HEK293 (cell line): ENCODE data around the gene KRTAP3-3.

Experiments used
- CTCF ChIA-PET: fragments of 350-600 bp; formaldehyde crosslinking; extraction: SDS; loops from one replicate; lab custom pipeline; 2021; ENCODE audit warnings: antibody characterized with exemption; lab: Yijun Ruan, JAX
- POLR2A ChIA-PET: fragments of 300-600 bp; formaldehyde crosslinking; extraction: SDS; loops from one replicate; lab custom pipeline; 2020; ENCODE audit warnings: antibody characterized with exemption, inconsistent platforms; lab: Yijun Ruan, JAX
- H3K27ac ChIP-seq: fragments of 200-500 bp; sonication (Bioruptor generic); 2 replicates; pipeline ENCODE4 v1.5.1; 2014; ENCODE audit warnings: low read depth, low read length, control low read depth, inconsistent platforms; ENCODE audit errors: extremely low read depth
- H3K36me3 ChIP-seq, 2 experiments: fragments of 200-500 bp in 1 of 2; sonication (Bioruptor generic) in 1 of 2; 1 replicate in 1 of 2; 2 replicates in 1 of 2; pipeline ENCODE4 v1.5.1; 2014 to 2017; ENCODE audit warnings: inconsistent platforms in 2 of 2, low read length in 2 of 2; ENCODE audit not compliant: control insufficient read depth in 2 of 2, insufficient read depth in 1 of 2
- H3K4me1 ChIP-seq: fragments of 200-500 bp; sonication (Bioruptor generic); 2 replicates; pipeline ENCODE4 v1.5.1; 2014; ENCODE audit warnings: mild to moderate bottlenecking, low read length, inconsistent platforms; ENCODE audit not compliant: control insufficient read depth, insufficient read depth
- H3K4me3 ChIP-seq: 2 replicates; pipeline ENCODE4 v1.5.1; 2011; ENCODE audit warnings: low read depth, mild to moderate bottlenecking, control low read depth, low read length, moderate library complexity
- H3K9me3 ChIP-seq: fragments of 200-500 bp; sonication (Bioruptor generic); 2 replicates; pipeline ENCODE4 v1.5.1; 2014; ENCODE audit warnings: low read depth, low read length, inconsistent platforms; ENCODE audit not compliant: control insufficient read depth, insufficient read depth
- GLI2 ChIP-seq: fragments of 450-650 bp; formaldehyde crosslinking; IDR thresholded peaks from 2 replicates; pipeline ENCODE4; 2017; ENCODE audit warnings: missing biosample characterization, missing genetic modification characterization, low read depth, borderline replicate concordance
- GLIS2 ChIP-seq: fragments of 450-650 bp; formaldehyde crosslinking; IDR thresholded peaks from 2 replicates; pipeline ENCODE4 v1.5.1; 2016; ENCODE audit warnings: missing biosample characterization, missing genetic modification characterization
- HOXD13 ChIP-seq: sonication (generic); formaldehyde crosslinking; IDR thresholded peaks from 2 replicates; pipeline ENCODE4 v1.8.0; 2022; ENCODE audit warnings: missing genetic modification reagents, borderline replicate concordance
- KLF10 ChIP-seq: fragments of 450-650 bp; IDR thresholded peaks from 2 replicates; pipeline ENCODE4 v1.5.1; 2018; ENCODE audit warnings: missing biosample characterization, mild to moderate bottlenecking, missing genetic modification characterization
- KLF16 ChIP-seq: fragments of 450-650 bp; formaldehyde crosslinking; IDR thresholded peaks from 2 replicates; pipeline ENCODE4 v1.5.1; 2017; ENCODE audit warnings: missing biosample characterization, missing genetic modification characterization
- KLF8 ChIP-seq: fragments of 450-650 bp; formaldehyde crosslinking; IDR thresholded peaks from 2 replicates; pipeline ENCODE4 v1.5.1; 2016; ENCODE audit warnings: missing biosample characterization, missing genetic modification characterization
- MZF1 ChIP-seq: fragments of 450-650 bp; formaldehyde crosslinking; IDR thresholded peaks from 2 replicates; pipeline ENCODE4 v1.5.1; 2017; ENCODE audit warnings: missing biosample characterization, missing genetic modification characterization, borderline replicate concordance
- PRDM1 ChIP-seq: fragments of 450-650 bp; formaldehyde crosslinking; IDR thresholded peaks from 2 replicates; pipeline ENCODE4; 2016; ENCODE audit warnings: missing biosample characterization, missing genetic modification characterization
- RBAK ChIP-seq: fragments of 450-650 bp; formaldehyde crosslinking; IDR thresholded peaks from 2 replicates; pipeline ENCODE4 v1.5.1; 2016; ENCODE audit warnings: missing biosample characterization, missing genetic modification characterization
- ZNF112 ChIP-seq: fragments of 450-650 bp; formaldehyde crosslinking; IDR thresholded peaks from 2 replicates; pipeline ENCODE4 v1.5.0; 2017; ENCODE audit warnings: missing biosample characterization, missing genetic modification characterization
- ZNF132 ChIP-seq: fragments of 450-650 bp; formaldehyde crosslinking; IDR thresholded peaks from 2 replicates; pipeline ENCODE4 v1.5.1; 2017; ENCODE audit warnings: missing biosample characterization, missing genetic modification characterization, borderline replicate concordance
- ZNF155 ChIP-seq: fragments of 450-650 bp; formaldehyde crosslinking; IDR thresholded peaks from 2 replicates; pipeline ENCODE4 v1.5.1; 2016; ENCODE audit warnings: missing biosample characterization, missing genetic modification characterization
- ZNF157 ChIP-seq: fragments of 450-650 bp; formaldehyde crosslinking; IDR thresholded peaks from 2 replicates; pipeline ENCODE4 v1.5.1; 2016; ENCODE audit warnings: missing biosample characterization, missing genetic modification characterization
- ZNF184 ChIP-seq: fragments of 450-650 bp; IDR thresholded peaks from 2 replicates; pipeline ENCODE4 v1.5.1; 2018; ENCODE audit warnings: missing biosample characterization, mild to moderate bottlenecking, missing genetic modification characterization
- ZNF214 ChIP-seq: fragments of 450-650 bp; formaldehyde crosslinking; IDR thresholded peaks from 2 replicates; pipeline ENCODE4 v1.5.1; 2017; ENCODE audit warnings: missing biosample characterization, mild to moderate bottlenecking, missing genetic modification characterization, borderline replicate concordance
- ZNF223 ChIP-seq: fragments of 450-650 bp; formaldehyde crosslinking; IDR thresholded peaks from 2 replicates; pipeline ENCODE4 v1.5.1; 2016; ENCODE audit warnings: missing biosample characterization, missing genetic modification characterization
- ZNF341 ChIP-seq: fragments of 450-650 bp; formaldehyde crosslinking; IDR thresholded peaks from 2 replicates; pipeline ENCODE4; 2016; ENCODE audit warnings: low read depth, missing biosample characterization, missing genetic modification characterization
- ZNF366 ChIP-seq: fragments of 450-650 bp; formaldehyde crosslinking; conservative IDR thresholded peaks from 2 replicates; pipeline ENCODE4 v1.5.1; 2016; ENCODE audit warnings: missing biosample characterization, missing genetic modification characterization
- ZNF391 ChIP-seq: fragments of 450-650 bp; formaldehyde crosslinking; IDR thresholded peaks from 2 replicates; pipeline ENCODE4 v1.5.1; 2016; ENCODE audit warnings: low read depth, missing biosample characterization, missing genetic modification characterization, borderline replicate concordance
- ZNF501 ChIP-seq: fragments of 450-650 bp; formaldehyde crosslinking; IDR thresholded peaks from 2 replicates; pipeline ENCODE4 v1.5.1; 2016; ENCODE audit warnings: missing biosample characterization, missing genetic modification characterization
- ZNF548 ChIP-seq: fragments of 450-650 bp; formaldehyde crosslinking; IDR thresholded peaks from 2 replicates; pipeline ENCODE4 v1.5.1; 2016; ENCODE audit warnings: missing biosample characterization, missing genetic modification characterization
- ZNF621 ChIP-seq: fragments of 450-650 bp; formaldehyde crosslinking; IDR thresholded peaks from 2 replicates; pipeline ENCODE4 v1.5.1; 2017; ENCODE audit warnings: missing biosample characterization, missing genetic modification characterization
- ZNF626 ChIP-seq: fragments of 450-650 bp; sonication (Bioruptor Pico); formaldehyde crosslinking; IDR thresholded peaks from 2 replicates; pipeline ENCODE4 v1.5.1; 2018; ENCODE audit warnings: missing biosample characterization, missing genetic modification characterization, inconsistent platforms
- ZNF658 ChIP-seq: fragments of 450-650 bp; formaldehyde crosslinking; IDR thresholded peaks from 2 replicates; pipeline ENCODE4; 2016; ENCODE audit warnings: missing biosample characterization, missing genetic modification characterization
- ZNF670 ChIP-seq: fragments of 450-650 bp; formaldehyde crosslinking; IDR thresholded peaks from 2 replicates; pipeline ENCODE4 v1.5.1; 2016; ENCODE audit warnings: missing biosample characterization, missing genetic modification characterization, low read depth
- ZNF777 ChIP-seq: fragments of 450-650 bp; formaldehyde crosslinking; IDR thresholded peaks from 2 replicates; pipeline ENCODE4 v1.5.1; 2017; ENCODE audit warnings: missing biosample characterization, missing genetic modification characterization, borderline replicate concordance
- ZNF785 ChIP-seq: fragments of 450-650 bp; formaldehyde crosslinking; IDR thresholded peaks from 2 replicates; pipeline ENCODE4 v1.5.1; 2016; ENCODE audit warnings: missing biosample characterization, missing genetic modification characterization
- ZSCAN16 ChIP-seq: fragments of 450-650 bp; formaldehyde crosslinking; IDR thresholded peaks from 2 replicates; pipeline ENCODE4 v1.5.1; 2016; ENCODE audit warnings: missing biosample characterization, missing genetic modification characterization
- TF ChIP-seq, protein P1 (sequence below): fragments of 450-650 bp; formaldehyde crosslinking; IDR thresholded peaks from 2 replicates; pipeline ENCODE4 v1.5.1; 2016; ENCODE audit warnings: missing biosample characterization, missing genetic modification characterization
- TF ChIP-seq, protein P2 (sequence below): fragments of 450-650 bp; formaldehyde crosslinking; IDR thresholded peaks from 2 replicates; pipeline ENCODE4 v1.5.1; 2016; ENCODE audit warnings: missing biosample characterization, missing genetic modification characterization

KRTAP3-3 gene

DNA sequence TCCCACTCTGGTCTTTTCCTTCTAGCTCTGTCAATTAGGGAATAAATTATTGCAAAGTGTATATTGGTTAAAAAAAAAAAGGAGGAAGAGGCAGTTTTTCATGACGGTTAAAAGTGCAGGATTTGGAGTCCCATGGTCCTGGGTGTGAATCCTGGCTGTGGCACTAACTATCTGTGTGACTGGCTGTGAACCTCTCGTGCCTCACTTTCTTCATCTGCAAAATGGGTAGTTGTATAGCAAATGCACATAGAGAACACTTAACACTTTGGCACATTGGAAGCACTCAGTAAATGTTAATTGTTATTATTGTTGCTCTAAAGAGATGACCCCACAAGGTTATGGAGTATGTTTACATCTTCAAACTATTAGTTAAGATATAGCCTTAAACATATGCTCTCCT lies 46.0 kb downstream of the KRTAP3-3 start:
- ChIA-PET POLR2A (no interaction called here), CTCF (interaction anchor here (0.5 to 2.3 kb wide), 3 partner anchors 199 to 718 kb away, joined by 3 to 5 read pairs (median 4); no protein-coding TSS in a partner anchor)
- H3K9me3 ChIP-seq: no peaks in the 10 kb centered on the region
- no peaks in the 10 kb centered on the region for H3K36me3 ChIP-seq
- H3K27ac ChIP-seq: no peak overlapping the region
- no peak overlapping the region for H3K4me3 ChIP-seq
- H3K4me1 ChIP-seq: no peaks in the 10 kb centered on the region
- TF ChIP-seq GLIS2 (tag by site-specific recombination) (no peak), ZNF366 (tag by site-specific recombination) (no peak), ZNF777 (tag by site-specific recombination) (no peak), ZNF341 (no peak)
- TF ChIP-seq, all 188 proteins: peak for 0

DNA sequence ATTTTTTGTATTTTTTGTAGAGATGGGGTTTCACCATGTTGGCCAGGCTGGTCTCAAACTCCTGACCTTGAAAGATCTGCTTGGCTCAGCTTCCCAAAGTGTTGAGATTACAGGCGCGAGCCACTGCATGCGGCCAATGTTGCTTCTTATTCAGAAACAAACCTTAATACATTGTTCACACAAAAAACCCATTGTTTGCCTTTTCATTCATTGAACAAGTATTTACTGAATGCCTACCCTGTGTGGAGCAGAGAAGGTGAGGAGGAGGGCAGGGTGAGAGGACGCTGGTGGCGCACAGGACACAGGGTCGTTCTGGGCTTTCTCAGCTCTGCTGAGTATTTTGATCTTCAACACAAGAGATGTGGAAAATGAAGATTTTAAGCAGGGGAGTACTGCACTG lies 48.5 kb downstream of the KRTAP3-3 start:
- no peak overlapping the region for H3K4me3 ChIP-seq
- no peaks in the 10 kb centered on the region for H3K9me3 ChIP-seq
- TF ChIP-seq ZNF132 (tag by site-specific recombination) (no peak), HOXD13 (no peak), ZNF670 (tag by site-specific recombination) (no peak), ZNF223 (no peak), ZNF112 (tag by site-specific recombination) (no peak), KLF10 (tag by site-specific recombination) (no peak), ZNF658 (tag by site-specific recombination) (no peak), ZNF501 (tag by site-specific recombination) (no peak), RBAK (tag by site-specific recombination) (no peak), ZNF184 (tag by site-specific recombination) (no peak), ZNF621 (tag by site-specific recombination) (no peak), PRDM1 (no peak), ZNF391 (tag by site-specific recombination) (no peak), MZF1 (no peak), KLF16 (tag by site-specific recombination) (no peak), ZNF214 (tag by site-specific recombination) (no peak), ZNF548 (no peak), ZSCAN16 (no peak), ZNF157 (no peak), ZNF155 (tag by site-specific recombination) (no peak)
- H3K27ac ChIP-seq: no peak overlapping the region
- CTCF ChIA-PET: interaction anchor here (0.6 to 0.9 kb wide), 2 partner anchors 123 to 142 kb away, joined by 3 to 4 read pairs; partner anchors contain the start of gene KRT10
- no peaks in the 10 kb centered on the region for H3K4me1 ChIP-seq
- H3K36me3 ChIP-seq: no peaks in the 10 kb centered on the region
- POLR2A ChIA-PET: no interaction called here

DNA sequence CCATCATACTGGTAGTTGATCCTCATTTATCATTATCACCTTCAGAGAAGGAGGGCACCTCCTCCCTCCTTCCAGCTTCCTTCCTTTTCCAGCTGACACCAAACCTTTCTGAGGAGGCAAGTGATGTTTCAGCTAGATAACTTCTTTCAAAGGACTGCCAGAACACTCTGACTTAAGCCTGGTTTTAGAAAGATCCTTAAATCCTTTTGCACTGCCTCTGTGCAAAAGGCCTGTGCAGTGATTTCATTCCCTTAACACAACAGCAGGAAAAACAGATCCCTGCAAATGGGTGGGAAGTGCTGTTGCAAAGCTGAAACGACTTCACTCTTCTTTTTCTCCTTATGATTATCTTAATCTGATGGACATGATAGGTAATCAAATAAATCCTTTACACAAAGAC lies 49.4 kb downstream of the KRTAP3-3 start:
- no peaks in the 10 kb centered on the region for H3K4me1 ChIP-seq
- H3K27ac ChIP-seq: no peak overlapping the region
- H3K9me3 ChIP-seq: no peaks in the 10 kb centered on the region
- H3K4me3 ChIP-seq: no peak overlapping the region
- no peaks in the 10 kb centered on the region for H3K36me3 ChIP-seq
- ChIA-PET POLR2A (no interaction called here), CTCF (interaction anchor here (0.9 kb wide), 1 partner anchor 141 kb away, joined by 4 read pairs; no protein-coding TSS in a partner anchor)
- no peak for TF ChIP-seq GLI2 (tag by site-specific recombination)
- no peak for TF ChIP-seq KLF8 (tag by site-specific recombination)
- TF ChIP-seq, protein P1, sequence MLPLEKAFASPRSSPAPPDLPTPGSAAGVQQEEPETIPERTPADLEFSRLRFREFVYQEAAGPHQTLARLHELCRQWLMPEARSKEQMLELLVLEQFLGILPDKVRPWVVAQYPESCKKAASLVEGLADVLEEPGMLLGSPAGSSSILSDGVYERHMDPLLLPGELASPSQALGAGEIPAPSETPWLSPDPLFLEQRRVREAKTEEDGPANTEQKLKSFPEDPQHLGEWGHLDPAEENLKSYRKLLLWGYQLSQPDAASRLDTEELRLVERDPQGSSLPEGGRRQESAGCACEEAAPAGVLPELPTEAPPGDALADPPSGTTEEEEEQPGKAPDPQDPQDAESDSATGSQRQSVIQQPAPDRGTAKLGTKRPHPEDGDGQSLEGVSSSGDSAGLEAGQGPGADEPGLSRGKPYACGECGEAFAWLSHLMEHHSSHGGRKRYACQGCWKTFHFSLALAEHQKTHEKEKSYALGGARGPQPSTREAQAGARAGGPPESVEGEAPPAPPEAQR (tag by site-specific recombination): no peak
- no peak for TF ChIP-seq ZNF670 (tag by site-specific recombination)
- TF ChIP-seq ZNF785 (tag by site-specific recombination): no peak
- TF ChIP-seq, protein P2, sequence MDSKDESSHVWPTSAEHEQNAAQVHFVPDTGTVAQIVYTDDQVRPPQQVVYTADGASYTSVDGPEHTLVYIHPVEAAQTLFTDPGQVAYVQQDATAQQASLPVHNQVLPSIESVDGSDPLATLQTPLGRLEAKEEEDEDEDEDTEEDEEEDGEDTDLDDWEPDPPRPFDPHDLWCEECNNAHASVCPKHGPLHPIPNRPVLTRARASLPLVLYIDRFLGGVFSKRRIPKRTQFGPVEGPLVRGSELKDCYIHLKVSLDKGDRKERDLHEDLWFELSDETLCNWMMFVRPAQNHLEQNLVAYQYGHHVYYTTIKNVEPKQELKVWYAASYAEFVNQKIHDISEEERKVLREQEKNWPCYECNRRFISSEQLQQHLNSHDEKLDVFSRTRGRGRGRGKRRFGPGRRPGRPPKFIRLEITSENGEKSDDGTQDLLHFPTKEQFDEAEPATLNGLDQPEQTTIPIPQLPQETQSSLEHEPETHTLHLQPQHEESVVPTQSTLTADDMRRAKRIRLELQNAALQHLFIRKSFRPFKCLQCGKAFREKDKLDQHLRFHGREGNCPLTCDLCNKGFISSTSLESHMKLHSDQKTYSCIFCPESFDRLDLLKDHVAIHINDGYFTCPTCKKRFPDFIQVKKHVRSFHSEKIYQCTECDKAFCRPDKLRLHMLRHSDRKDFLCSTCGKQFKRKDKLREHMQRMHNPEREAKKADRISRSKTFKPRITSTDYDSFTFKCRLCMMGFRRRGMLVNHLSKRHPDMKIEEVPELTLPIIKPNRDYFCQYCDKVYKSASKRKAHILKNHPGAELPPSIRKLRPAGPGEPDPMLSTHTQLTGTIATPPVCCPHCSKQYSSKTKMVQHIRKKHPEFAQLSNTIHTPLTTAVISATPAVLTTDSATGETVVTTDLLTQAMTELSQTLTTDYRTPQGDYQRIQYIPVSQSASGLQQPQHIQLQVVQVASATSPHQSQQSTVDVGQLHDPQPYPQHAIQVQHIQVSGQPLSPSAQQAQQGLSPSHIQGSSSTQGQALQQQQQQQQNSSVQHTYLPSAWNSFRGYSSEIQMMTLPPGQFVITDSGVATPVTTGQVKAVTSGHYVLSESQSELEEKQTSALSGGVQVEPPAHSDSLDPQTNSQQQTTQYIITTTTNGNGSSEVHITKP (tag by site-specific recombination): no peak
- no peak for TF ChIP-seq ZNF626 (tag by site-specific recombination)
